ENCODE measurements around the gene TRIM71. TPM values are rescaled to one million over a fixed set of nuclear protein-coding genes. Genes with fewer than 3 reads are reported as not detected.

TRIM71 gene
- total and polyA plus RNA-seq, 2 of the 13 experiments (the other 11 are each of a cell fraction or from before 2014, with no cell fraction given): 21.7 to 76.9 TPM

DNA sequence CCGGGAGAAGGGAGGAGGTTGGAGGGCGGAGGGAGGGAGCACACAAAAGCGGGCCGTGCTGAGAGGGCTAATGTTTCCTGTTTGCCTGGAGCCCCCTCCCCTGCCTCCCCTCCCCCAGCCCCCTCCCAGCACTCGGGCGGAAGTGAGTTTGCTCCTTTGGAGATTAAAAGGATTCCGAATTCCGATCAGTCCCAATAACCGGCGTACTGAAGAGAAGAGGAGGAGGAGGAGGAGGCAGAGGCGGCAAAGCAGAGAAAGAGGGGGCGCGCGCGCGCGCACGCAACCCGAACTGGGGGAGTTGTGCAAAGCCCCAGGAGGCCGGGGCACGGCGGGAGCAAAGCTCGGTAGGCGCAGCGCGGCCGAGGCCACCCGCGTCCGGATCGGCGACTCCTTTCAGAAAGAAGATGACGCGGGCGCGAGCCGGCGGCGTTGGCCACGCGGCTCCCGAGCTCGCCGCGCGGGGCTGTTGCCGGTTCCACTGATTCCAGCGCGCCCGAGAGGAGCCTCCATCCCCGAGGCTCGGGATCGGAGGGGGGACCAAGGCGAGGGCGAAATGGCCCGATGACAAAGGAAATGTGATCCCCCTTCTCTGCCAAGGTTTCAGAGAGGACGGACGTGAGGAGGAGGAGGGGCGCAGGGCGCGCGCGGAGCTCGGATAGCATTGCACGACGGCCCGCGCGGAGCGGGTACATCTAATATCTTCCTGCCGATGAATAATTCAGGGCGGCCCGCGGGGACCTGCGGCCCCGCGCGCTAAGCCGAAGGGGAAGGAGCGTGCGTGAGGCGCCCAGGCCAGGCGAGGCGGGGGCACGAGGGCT is 1.1 kb upstream of the TRIM71 start (continued):
- TF ChIP-seq, protein P1, sequence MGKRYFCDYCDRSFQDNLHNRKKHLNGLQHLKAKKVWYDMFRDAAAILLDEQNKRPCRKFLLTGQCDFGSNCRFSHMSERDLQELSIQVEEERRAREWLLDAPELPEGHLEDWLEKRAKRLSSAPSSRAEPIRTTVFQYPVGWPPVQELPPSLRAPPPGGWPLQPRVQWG (CRISPR knock-in tag; IDR thresholded peaks at IDR 0.05; ENCODE audit: borderline replicate concordance, low read depth): no peak
- TF ChIP-seq RNF219 (CRISPR knock-in tag; IDR thresholded peaks at IDR 0.05) (no peak; the same call in 1 of the 2 replicates), ISX (CRISPR knock-in tag; conservative IDR thresholded peaks at IDR 0.05) (no peak), ZFYVE20 (CRISPR knock-in tag; IDR thresholded peaks at IDR 0.05; ENCODE audit: borderline replicate concordance, low read depth) (peak; percentile 8; the same call in 1 of the 2 replicates), ZUFSP (CRISPR knock-in tag; IDR thresholded peaks at IDR 0.05; ENCODE audit: borderline replicate concordance) (no peak), ZNF552 (CRISPR knock-in tag; IDR thresholded peaks at IDR 0.05; ENCODE audit: borderline replicate concordance) (no peak), TMF1 (CRISPR knock-in tag; IDR thresholded peaks at IDR 0.05; ENCODE audit: low read depth) (no peak), ZSCAN20 (CRISPR knock-in tag; IDR thresholded peaks at IDR 0.05; ENCODE audit: borderline replicate concordance) (no peak), SALL2 (CRISPR knock-in tag; IDR thresholded peaks at IDR 0.05) (no peak; the same call in 1 of the 2 replicates), NBN (conservative IDR thresholded peaks at IDR 0.05) (no peak), PBX2 (CRISPR knock-in tag; IDR thresholded peaks at IDR 0.05) (no peak), ZNF329 (CRISPR knock-in tag; IDR thresholded peaks at IDR 0.05; ENCODE audit: low read depth) (no peak), ZMAT3 (CRISPR knock-in tag; conservative IDR thresholded peaks at IDR 0.05) (no peak), PRDM10 (CRISPR knock-in tag; IDR thresholded peaks at IDR 0.05; ENCODE audit: low read depth) (no peak), HDAC1 (CRISPR knock-in tag; IDR thresholded peaks at IDR 0.05) (no peak; the same call in none of the 2 replicates), TCF7L2 (IDR thresholded peaks at IDR 0.05; ENCODE audit: low read depth, low read length) (no peak)

Data from HepG2 (cell line).